HepG2 (cell line): ENCODE results near the gene LSM2. TPM values are rescaled to one million over a fixed set of nuclear protein-coding genes. Genes with fewer than 3 reads are reported as not detected.

Experiments used
- AKAP8 ChIP-seq: sonication (generic); formaldehyde crosslinking; IDR thresholded peaks from 2 replicates; pipeline ENCODE4 v1.5.1; 2020; ENCODE audit warnings: mild to moderate bottlenecking, missing genetic modification reagents
- CHCHD3 ChIP-seq: sonication (generic); formaldehyde crosslinking; IDR thresholded peaks from 2 replicates; pipeline ENCODE4 v1.8.0; 2022; ENCODE audit warnings: mild to moderate bottlenecking, missing genetic modification reagents, moderate library complexity
- FOXP4 ChIP-seq: sonication (generic); formaldehyde crosslinking; IDR thresholded peaks from 2 replicates; pipeline ENCODE4 v1.4.0; 2020; ENCODE audit warnings: missing genetic modification reagents
- HNRNPUL1 ChIP-seq: fragments of 200-400 bp; formaldehyde crosslinking; IDR thresholded peaks from 2 replicates; pipeline ENCODE4 v1.6.1; 2017; ENCODE audit warnings: low read depth, mild to moderate bottlenecking, low read length, moderate library complexity
- MEIS1 ChIP-seq: sonication (generic); formaldehyde crosslinking; IDR thresholded peaks from 2 replicates; pipeline ENCODE4 v1.9.0; 2021; ENCODE audit warnings: mild to moderate bottlenecking, missing genetic modification reagents, moderate library complexity, borderline replicate concordance
- SNAI1 ChIP-seq: sonication (generic); formaldehyde crosslinking; IDR thresholded peaks from 2 replicates; pipeline ENCODE4 v1.5.0; 2020; ENCODE audit warnings: mild to moderate bottlenecking, missing genetic modification reagents, borderline replicate concordance
- SOX13 ChIP-seq, 3 experiments: fragments of 450-650 bp in 1 of 3; sonication (generic) in 1 of 3; formaldehyde crosslinking in 1 of 3; IDR thresholded peaks in 2 of 3; conservative IDR thresholded peaks in 1 of 3; 2 replicates each; pipeline versions ENCODE4 v1.5.0 to v1.6.1; 2016 to 2020; ENCODE audit warnings: antibody characterized with exemption in 1 of 3, mild to moderate bottlenecking in 1 of 3, missing compliant biosample characterization in 1 of 3, missing genetic modification reagents in 1 of 3, moderate library complexity in 1 of 3
- SP4 ChIP-seq: sonication (generic); formaldehyde crosslinking; IDR thresholded peaks from 2 replicates; pipeline ENCODE4 v1.8.1; 2023; ENCODE audit warnings: mild to moderate bottlenecking, missing genetic modification reagents
- STAG1 ChIP-seq: sonication (generic); formaldehyde crosslinking; IDR thresholded peaks from 2 replicates; pipeline ENCODE4 v1.4.0; 2020; ENCODE audit warnings: missing genetic modification reagents
- ZBED4 ChIP-seq: sonication (generic); formaldehyde crosslinking; IDR thresholded peaks from 2 replicates; pipeline ENCODE4 v1.4.0; 2020; ENCODE audit warnings: missing genetic modification reagents, borderline replicate concordance
- ZFAT ChIP-seq: sonication (generic); formaldehyde crosslinking; conservative IDR thresholded peaks from 2 replicates; pipeline ENCODE4 v1.8.1; 2023; ENCODE audit warnings: missing genetic modification reagents, inconsistent platforms
- ZIK1 ChIP-seq: sonication (generic); formaldehyde crosslinking; IDR thresholded peaks from 2 replicates; pipeline ENCODE4 v1.5.0; 2020; ENCODE audit warnings: mild to moderate bottlenecking, low read depth, missing genetic modification reagents, borderline replicate concordance
- ZNF207 ChIP-seq: fragments of 450-650 bp; IDR thresholded peaks from 2 replicates; pipeline ENCODE4 v1.6.1; 2016; ENCODE audit warnings: antibody characterized with exemption, borderline replicate concordance
- ZNF614 ChIP-seq: IDR thresholded peaks from 2 replicates; pipeline ENCODE4 v1.6.1; 2018; ENCODE audit warnings: missing biosample characterization, missing genetic modification reagents, inconsistent platforms, borderline replicate concordance
- ZNF616 ChIP-seq: sonication (generic); formaldehyde crosslinking; IDR thresholded peaks from 2 replicates; pipeline ENCODE4 v1.5.0; 2020; ENCODE audit warnings: low read depth, mild to moderate bottlenecking, missing genetic modification reagents
- ZNF839 ChIP-seq: sonication (generic); formaldehyde crosslinking; IDR thresholded peaks from 2 replicates; pipeline ENCODE4 v1.4.0; 2020; ENCODE audit warnings: missing genetic modification reagents, mild to moderate bottlenecking, borderline replicate concordance
- polyA plus RNA-seq, 8 experiments: library from polyadenylated mRNA; depleted of rRNA in 3 of 8; stranded (reverse) in 7 of 8; unstranded in 1 of 8; fragments of >200 nt; fragmentation: Illumina TruSeq in 4 of 8; extraction: Trizol in 4 of 8; gene quantifications; 2 replicates each; pipeline versions ENCODE4 v1.2.1 to v1.2.3, GENCODE V29; 2011 to 2016; ENCODE audit warnings: low read depth in 4 of 8, missing spikeins in 1 of 8, mixed read lengths in 1 of 8; ENCODE audit not compliant: insufficient read depth in 1 of 8
- total RNA-seq, 5 experiments: library from RNA; depleted of rRNA; stranded (reverse); fragments of >200 nt; fragmentation: Illumina TruSeq; extraction: Trizol; gene quantifications; 2 replicates each; pipeline ENCODE4 v1.2.3, GENCODE V29; 2016; ENCODE audit warnings: low read depth in 1 of 5
- TF ChIP-seq, protein P1 (sequence below): sonication (generic); formaldehyde crosslinking; IDR thresholded peaks from 2 replicates; pipeline ENCODE4 v1.4.0; 2020; ENCODE audit warnings: missing genetic modification reagents, mild to moderate bottlenecking, borderline replicate concordance

LSM2 gene
- total and polyA plus RNA-seq, 2 of the 13 experiments (the other 11 are each of a cell fraction or from before 2014, with no cell fraction given), result 69.4 to 90.5 TPM

GRCh38 chr6:31765910-31766794 lies 40.6 kb downstream of the LSM2 start (continued):
- TF ChIP-seq ZBED4 (CRISPR knock-in tag) (no peak), ZNF614 (CRISPR knock-in tag) (peak; percentile 73; the same call in 1 of the 2 replicates), ZNF839 (CRISPR knock-in tag) (0 out of 2 replicates have a peak, but pooled peaks have one; percentile 59), MEIS1 (CRISPR knock-in tag) (no peak), STAG1 (peak; percentile 32; the same call in 1 of the 2 replicates), ZNF616 (CRISPR knock-in tag) (0 out of 2 replicates have a peak, but pooled peaks have one; percentile 22), FOXP4 (CRISPR knock-in tag) (no peak), SOX13 (IDR thresholded peaks at IDR 0.05) (no peak), SOX13 (CRISPR knock-in tag; conservative IDR thresholded peaks at IDR 0.05 in 1 of 2, IDR thresholded peaks at IDR 0.05 in 1 of 2) (peak in 1 of 2 experiments; percentile 25; a peak in 1 of 4 replicates), SNAI1 (CRISPR knock-in tag) (peak; percentile 32; the same call in 1 of the 2 replicates), SP4 (CRISPR knock-in tag) (peak; percentile 80; the same call in 1 of the 2 replicates), ZIK1 (CRISPR knock-in tag) (no peak), HNRNPUL1 (no peak), ZFAT (CRISPR knock-in tag) (no peak), CHCHD3 (CRISPR knock-in tag) (peak; percentile 55; the same call in 1 of the 2 replicates), AKAP8 (CRISPR knock-in tag) (no peak), ZNF207 (no peak)
- TF ChIP-seq, protein P1, sequence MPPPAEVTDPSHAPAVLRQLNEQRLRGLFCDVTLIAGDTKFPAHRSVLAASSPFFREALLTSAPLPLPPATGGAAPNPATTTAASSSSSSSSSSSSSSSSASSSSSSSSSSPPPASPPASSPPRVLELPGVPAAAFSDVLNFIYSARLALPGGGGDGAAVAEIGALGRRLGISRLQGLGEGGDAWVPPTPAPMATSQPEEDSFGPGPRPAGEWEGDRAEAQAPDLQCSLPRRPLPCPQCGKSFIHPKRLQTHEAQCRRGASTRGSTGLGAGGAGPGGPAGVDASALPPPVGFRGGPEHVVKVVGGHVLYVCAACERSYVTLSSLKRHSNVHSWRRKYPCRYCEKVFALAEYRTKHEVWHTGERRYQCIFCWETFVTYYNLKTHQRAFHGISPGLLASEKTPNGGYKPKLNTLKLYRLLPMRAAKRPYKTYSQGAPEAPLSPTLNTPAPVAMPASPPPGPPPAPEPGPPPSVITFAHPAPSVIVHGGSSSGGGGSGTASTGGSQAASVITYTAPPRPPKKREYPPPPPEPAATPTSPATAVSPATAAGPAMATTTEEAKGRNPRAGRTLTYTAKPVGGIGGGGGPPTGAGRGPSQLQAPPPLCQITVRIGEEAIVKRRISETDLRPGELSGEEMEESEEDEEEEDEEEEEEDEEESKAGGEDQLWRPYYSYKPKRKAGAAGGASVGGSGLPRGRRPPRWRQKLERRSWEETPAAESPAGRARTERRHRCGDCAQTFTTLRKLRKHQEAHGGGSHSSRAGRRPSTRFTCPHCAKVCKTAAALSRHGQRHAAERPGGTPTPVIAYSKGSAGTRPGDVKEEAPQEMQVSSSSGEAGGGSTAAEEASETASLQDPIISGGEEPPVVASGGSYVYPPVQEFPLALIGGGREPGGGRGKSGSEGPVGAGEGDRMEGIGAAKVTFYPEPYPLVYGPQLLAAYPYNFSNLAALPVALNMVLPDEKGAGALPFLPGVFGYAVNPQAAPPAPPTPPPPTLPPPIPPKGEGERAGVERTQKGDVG (CRISPR knock-in tag), result no peak
